Neutrophil (primary cell): ENCODE data around the gene C2orf42.
A peak's percentile ranks its signal among the peaks of the same experiment; 100 is the strongest.

Experiments used
- H3K27ac ChIP-seq: fragments of 200-600 bp; sonication (generic); 2 replicates; pipeline ENCODE4 v1.5.1; 2016; ENCODE audit warnings: mild to moderate bottlenecking, moderate library complexity
- H3K27me3 ChIP-seq: fragments of 200-600 bp; sonication (generic); 2 replicates; pipeline ENCODE4 v1.6.0; 2016; ENCODE audit warnings: mild to moderate bottlenecking
- H3K36me3 ChIP-seq: fragments of 200-600 bp; sonication (generic); 2 replicates; pipeline ENCODE4 v1.5.1; 2017
- H3K4me1 ChIP-seq, 2 experiments: fragments of 200-600 bp in 1 of 2; sonication (generic) in 1 of 2; 1 replicate in 1 of 2; 2 replicates in 1 of 2; pipeline versions ENCODE4 v1.5.1 to v1.6.1; 2013 to 2016; ENCODE audit warnings: low read depth in 1 of 2, low read length in 1 of 2, mild to moderate bottlenecking in 1 of 2, moderate library complexity in 1 of 2; ENCODE audit not compliant: control insufficient read depth in 1 of 2, insufficient read depth in 1 of 2
- H3K4me3 ChIP-seq, 2 experiments: fragments of 200-600 bp in 1 of 2; sonication (generic) in 1 of 2; 1 replicate in 1 of 2; 2 replicates in 1 of 2; pipeline ENCODE4 v1.5.1; 2013 to 2016; ENCODE audit warnings: low read depth in 1 of 2, low read length in 1 of 2, mild to moderate bottlenecking in 1 of 2, moderate library complexity in 1 of 2
- H3K9me3 ChIP-seq: fragments of 200-600 bp; sonication (generic); 2 replicates; pipeline ENCODE4 v1.5.1; 2016
- CTCF ChIP-seq: fragments of 200-600 bp; sonication (generic); IDR thresholded peaks from 2 replicates; pipeline ENCODE4 v1.5.1; 2016; ENCODE audit warnings: antibody characterized with exemption

C2orf42 gene

GRCh38 chr2:70118798-70119454 lies 71.9 kb downstream of the C2orf42 start:
- Histone ChIP-seq H3K27me3 (no peaks in the 10 kb centered on the region), H3K36me3 (no peaks in the 10 kb centered on the region), H3K4me1 (peaks cover 38 to 53% of the 10 kb centered on the region in 2 experiments), H3K9me3 (no peaks in the 10 kb centered on the region), H3K27ac (peak overlapping the region; percentile 19), H3K4me3 (no peak overlapping the region)
- TF ChIP-seq CTCF, result no peak

GRCh38 chr2:70116936-70117552 lies 73.8 kb downstream of the C2orf42 start:
- H3K4me3 ChIP-seq, result no peak overlapping the region
- no peaks in the 10 kb centered on the region for H3K27me3 ChIP-seq
- peaks cover 21 to 39% of the 10 kb centered on the region in 2 experiments for H3K4me1 ChIP-seq
- no peaks in the 10 kb centered on the region for H3K9me3 ChIP-seq
- H3K27ac ChIP-seq, result no peak overlapping the region
- H3K36me3 ChIP-seq, result no peaks in the 10 kb centered on the region
- no peak for TF ChIP-seq CTCF

- Histone ChIP-seq H3K4me1 (peaks cover 22 to 39% of the 10 kb centered on the region in 2 experiments), H3K27me3 (no peaks in the 10 kb centered on the region), H3K4me3 (no peak overlapping the region), H3K36me3 (no peaks in the 10 kb centered on the region), H3K9me3 (no peaks in the 10 kb centered on the region), H3K27ac (peak overlapping the region; percentile 55)
- no peak for TF ChIP-seq CTCF
Observed at GRCh38 chr2:70115646-70116442, 75.0 kb downstream of the C2orf42 start.

- Histone ChIP-seq H3K36me3 (no peaks in the 10 kb centered on the region), H3K4me3 (no peak overlapping the region), H3K4me1 (peaks cover 27 to 42% of the 10 kb centered on the region in 2 experiments)
Observed at GRCh38 chr2:70113359-70114070, 77.3 kb downstream of the C2orf42 start.

More at GRCh38 chr2:70113359-70114070, 77.3 kb downstream of the C2orf42 start:
- Histone ChIP-seq H3K27ac (peak overlapping the region; percentile 24), H3K27me3 (no peaks in the 10 kb centered on the region), H3K9me3 (no peaks in the 10 kb centered on the region)
- no peak for TF ChIP-seq CTCF
